Body of pancreas (tissue), 4 donors: ENCODE results near the gene KDELR3. TPM values are rescaled to one million over a fixed set of nuclear protein-coding genes. Genes with fewer than 3 reads are reported as not detected.

Experiments
- ATAC-seq: fragments of 150-250 bp; one replicate; pipeline ENCODE4 v1.9.1; 2016
- DNase-seq, 4 donors: peaks; one replicate each; pipeline ENCODE4 v3.0.0-alpha.2; 2019
- H3K27ac ChIP-seq, 4 donors: fragments of 200-600 bp; sonication (generic); 1 replicate in 3 of 4; 2 replicates in 1 of 4; pipeline versions ENCODE4 v1.5.1 to v1.6.1; 2016 to 2019; ENCODE audit warnings: mild to moderate bottlenecking in 1 of 4, mixed read lengths in 1 of 4, moderate library complexity in 1 of 4
- H3K27me3 ChIP-seq, 2 donors: fragments of 200-600 bp; sonication (generic); one replicate each; pipeline ENCODE4 v1.6.0; 2016; ENCODE audit warnings: mild to moderate bottlenecking in 1 of 2
- H3K36me3 ChIP-seq, 2 donors: fragments of 200-600 bp; sonication (generic); replicated peaks in 1 of 2; 2 replicates each; pipeline ENCODE4 v1.5.1; 2016; ENCODE audit warnings: low read depth in 2 of 2; ENCODE audit not compliant: insufficient read depth in 1 of 2
- H3K4me1 ChIP-seq: fragments of 200-600 bp; sonication (generic); one replicate; pipeline ENCODE4 v1.6.0; 2016
- H3K4me3 ChIP-seq, 2 donors: fragments of 200-600 bp; sonication (generic); 1 replicate in 1 of 2; 2 replicates in 1 of 2; pipeline ENCODE4 v1.5.1; 2016 to 2019
- H3K9me3 ChIP-seq, 3 donors: fragments of 200-600 bp; sonication (generic); 1 replicate in 2 of 3; 2 replicates in 1 of 3; pipeline ENCODE4 v1.5.1; 2016
- POLR2A ChIP-seq, 3 donors: fragments of 450-650 bp; IDR thresholded peaks; one replicate each; pipeline ENCODE4 v1.6.1; 2016; ENCODE audit warnings: antibody characterized with exemption in 3 of 3, mild to moderate bottlenecking in 2 of 3
- WGBS, 2 donors: methylation state at CpG; one replicate each; pipeline ENCODE4 v1.1.5; 2017; 5-methylcytosine and 5-hydroxymethylcytosine counted together
- intact Hi-C: fragments of 100-400 bp; cut with DNase I; formaldehyde crosslinking; loops from one replicate; pipeline ENCODE4 v1.15.1; 2023
- total RNA-seq, 2 donors: library from RNA; depleted of rRNA; stranded (reverse); fragments of >200 nt; gene quantifications; one replicate each; pipeline ENCODE4 v1.1.0, GENCODE V29; 2016
- TF ChIP-seq, protein P1 (sequence below), 7 experiments: fragments of 450-650 bp in 4 of 7; fragments of 200-600 bp in 3 of 7; sonication (generic) in 3 of 7; IDR thresholded peaks; one replicate each; pipeline ENCODE4 v1.5.1; 2016 to 2019; ENCODE audit warnings: antibody characterized with exemption in 7 of 7

KDELR3 gene
- 10 to 100 TPM in 1 of 2 donors, 1 to 10 TPM in 1; 5.6 to 16.3 TPM for total RNA-seq

DNA sequence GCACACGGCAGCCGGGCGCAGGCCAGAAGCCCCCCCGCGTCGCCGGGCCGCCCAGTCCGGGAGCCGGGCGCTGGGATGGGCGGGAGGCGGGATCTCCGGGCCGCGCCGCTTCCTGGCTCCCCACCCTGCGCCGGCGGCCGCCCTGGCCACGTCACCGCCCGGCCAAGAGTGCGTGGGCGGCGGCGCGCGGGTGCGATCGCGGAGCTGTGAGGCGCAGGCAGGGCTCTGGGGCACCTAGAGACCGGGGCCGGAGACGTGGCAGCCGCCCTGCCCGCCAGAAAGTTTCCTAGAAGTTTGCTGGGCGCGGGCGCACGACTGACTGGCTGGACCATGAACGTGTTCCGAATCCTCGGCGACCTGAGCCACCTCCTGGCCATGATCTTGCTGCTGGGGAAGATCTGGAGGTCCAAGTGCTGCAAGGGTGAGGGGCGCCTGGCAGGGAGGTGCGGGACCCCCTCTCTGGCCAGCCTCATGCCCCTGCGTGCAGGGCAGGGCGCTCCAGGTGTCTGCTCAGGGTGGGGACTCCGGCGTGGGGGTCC is at the start of gene KDELR3:
TSS of gene KDELR3 (plus strand) at position 193 of the 539 bp plus-strand sequence. CDS start at position 331, 138 bp downstream.
- peak; percentile 60 to 66 (median 64) for DNase-seq
- H3K9me3 ChIP-seq: no peaks in the 10 kb centered on the region
- no peaks in the 10 kb centered on the region for H3K27me3 ChIP-seq
- H3K4me3 ChIP-seq: peak within 1 kb of the TSS in 1 of 2 donors; percentile 41
- peaks cover 19% of the 10 kb centered on the region for H3K4me1 ChIP-seq
- intact Hi-C loops: no loop called here
- peak within 1 kb of the TSS in 1 of 4 donors; percentile 10 for H3K27ac ChIP-seq
- TF ChIP-seq POLR2A (IDR thresholded peaks at IDR 0.05): peak in 1 of 3 donors; percentile 20
- TF ChIP-seq, protein P1, sequence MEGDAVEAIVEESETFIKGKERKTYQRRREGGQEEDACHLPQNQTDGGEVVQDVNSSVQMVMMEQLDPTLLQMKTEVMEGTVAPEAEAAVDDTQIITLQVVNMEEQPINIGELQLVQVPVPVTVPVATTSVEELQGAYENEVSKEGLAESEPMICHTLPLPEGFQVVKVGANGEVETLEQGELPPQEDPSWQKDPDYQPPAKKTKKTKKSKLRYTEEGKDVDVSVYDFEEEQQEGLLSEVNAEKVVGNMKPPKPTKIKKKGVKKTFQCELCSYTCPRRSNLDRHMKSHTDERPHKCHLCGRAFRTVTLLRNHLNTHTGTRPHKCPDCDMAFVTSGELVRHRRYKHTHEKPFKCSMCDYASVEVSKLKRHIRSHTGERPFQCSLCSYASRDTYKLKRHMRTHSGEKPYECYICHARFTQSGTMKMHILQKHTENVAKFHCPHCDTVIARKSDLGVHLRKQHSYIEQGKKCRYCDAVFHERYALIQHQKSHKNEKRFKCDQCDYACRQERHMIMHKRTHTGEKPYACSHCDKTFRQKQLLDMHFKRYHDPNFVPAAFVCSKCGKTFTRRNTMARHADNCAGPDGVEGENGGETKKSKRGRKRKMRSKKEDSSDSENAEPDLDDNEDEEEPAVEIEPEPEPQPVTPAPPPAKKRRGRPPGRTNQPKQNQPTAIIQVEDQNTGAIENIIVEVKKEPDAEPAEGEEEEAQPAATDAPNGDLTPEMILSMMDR (IDR thresholded peaks at IDR 0.05): peak in 1 of 7 experiments; percentile 4
- ATAC-seq: peak; percentile 85
- WGBS, 2 donors: 1% methylated on average over 53 of the region's 53 CpGs; no CpG with 5 or more reads in 1 of the 2 donors
- no peaks in the 10 kb centered on the region for H3K36me3 ChIP-seq

GRCh38 chr22:38418589-38418988 is 49.3 kb upstream of the KDELR3 start:
- intact Hi-C loops: no loop called here
- no peaks in the 10 kb centered on the region for H3K36me3 ChIP-seq
- H3K27me3 ChIP-seq: no peaks in the 10 kb centered on the region
- H3K4me3 ChIP-seq: no peak overlapping the region
- H3K27ac ChIP-seq: no peak overlapping the region
- ATAC-seq (no peak), DNase-seq (no peak)
- WGBS, 2 donors: 90 to 93% methylated on average over 12 to 14 of the region's 14 CpGs
- H3K4me1 ChIP-seq: no peaks in the 10 kb centered on the region
- H3K9me3 ChIP-seq: no peaks in the 10 kb centered on the region
- TF ChIP-seq, protein P1 (IDR thresholded peaks at IDR 0.05): no peak
- no peak for TF ChIP-seq POLR2A (IDR thresholded peaks at IDR 0.05)

DNA sequence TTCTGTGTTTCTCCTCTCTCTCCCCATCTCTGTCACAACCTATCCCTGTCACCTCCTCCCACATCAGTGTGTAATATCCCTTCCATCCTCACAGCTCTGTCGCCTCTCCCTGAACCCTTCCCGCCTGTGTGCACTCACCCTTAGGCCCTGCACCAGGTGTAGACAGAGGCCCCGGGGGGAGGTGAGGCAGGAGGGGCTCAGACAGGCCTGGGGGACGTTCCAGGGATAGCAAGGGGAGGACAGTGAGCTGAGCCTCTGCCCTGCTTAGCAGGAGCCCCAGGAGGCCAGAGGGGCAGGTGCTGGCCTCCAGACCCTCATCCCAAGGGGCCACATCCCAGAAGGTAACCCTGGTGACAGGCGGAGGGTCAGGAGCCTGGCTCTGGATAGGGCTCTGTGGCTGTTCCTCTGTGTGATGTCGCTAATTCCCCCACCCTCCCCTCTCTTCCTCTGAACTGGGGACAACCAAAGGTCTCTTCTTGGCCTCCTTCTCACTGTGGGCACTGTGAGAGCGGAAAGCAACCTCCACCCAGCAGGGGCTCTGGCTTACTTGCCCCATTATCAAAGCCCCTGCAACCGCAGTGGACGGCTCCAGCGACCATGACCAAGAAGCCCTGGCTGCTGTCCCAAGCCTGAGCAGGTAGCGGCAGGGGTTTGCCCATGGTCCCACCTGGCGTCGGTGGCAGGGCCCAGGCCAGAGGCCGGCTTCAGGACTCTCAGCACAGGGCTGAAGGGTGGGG is 48.6 kb upstream of the KDELR3 start:
- DNase-seq (no peak), ATAC-seq (no peak)
- intact Hi-C loops: no loop called here
- H3K27ac ChIP-seq: no peak overlapping the region
- H3K4me3 ChIP-seq: no peak overlapping the region
- 74 to 87% methylated on average over 7 to 14 of the region's 14 CpGs for WGBS, 2 donors
- no peaks in the 10 kb centered on the region for H3K36me3 ChIP-seq
- TF ChIP-seq POLR2A (IDR thresholded peaks at IDR 0.05): no peak
- TF ChIP-seq, protein P1 (IDR thresholded peaks at IDR 0.05): no peak
- no peaks in the 10 kb centered on the region for H3K9me3 ChIP-seq
- H3K4me1 ChIP-seq: no peaks in the 10 kb centered on the region
- H3K27me3 ChIP-seq: no peaks in the 10 kb centered on the region

- no peak for TF ChIP-seq POLR2A (IDR thresholded peaks at IDR 0.05)
- TF ChIP-seq, protein P1 (IDR thresholded peaks at IDR 0.05): no peak
- ATAC-seq (no peak), DNase-seq (no peak)
- Histone ChIP-seq H3K36me3 (no peaks in the 10 kb centered on the region), H3K9me3 (no peaks in the 10 kb centered on the region), H3K4me1 (no peaks in the 10 kb centered on the region), H3K4me3 (no peak overlapping the region), H3K27ac (no peak overlapping the region), H3K27me3 (no peaks in the 10 kb centered on the region)
- 25 to 30% methylated on average over 5 to 8 of the region's 8 CpGs for WGBS, 2 donors
- intact Hi-C loops: no loop called here
These were observed 48.1 kb upstream of the KDELR3 start for GRCh38 chr22:38419858-38420160.
